Measurements from ENCODE around the gene CACFD1.

GRCh38 chr9:133429641-133430161, 30.1 kb upstream of the CACFD1 start:
- TF ChIP-seq CTCF (IDR thresholded peaks at IDR 0.05 in 4 of 5, conservative IDR thresholded peaks at IDR 0.05 in 1 of 5) (no peak), POLR2A (IDR thresholded peaks at IDR 0.05) (no peak)
